ENCODE measurements around the gene AKR1B15. TPM values are rescaled to one million over a fixed set of nuclear protein-coding genes. Genes with fewer than 3 reads are reported as not detected.

The AKR1B15 gene
- total RNA-seq (2022; extraction: Qiagen RNA extraction): 18.2 to 39.9 TPM (median 33.7 TPM) in 5 replicates

GRCh38 chr7:134548877-134549276 lies at the start of gene AKR1B15:
Gene AKR1B15, plus strand, starts transcription at chr7:134549110. Its CDS starts 15,510 bp downstream, at chr7:134564620.

Other genes starting within 250 kb of the AKR1B15 start
- 32.8 to 37.8 TPM (median 35.1 TPM) in 5 replicates for gene SLC35B4, start 232.2 kb upstream of the AKR1B15 start, total RNA-seq (2022; extraction: Qiagen RNA extraction)
- 2,278 to 2,669 TPM (median 2,540 TPM) in 5 replicates for gene AKR1B1, start 90.0 kb upstream of the AKR1B15 start, total RNA-seq (2022; extraction: Qiagen RNA extraction)
- gene AKR1B10, start 21.5 kb upstream of the AKR1B15 start, total RNA-seq (2022; extraction: Qiagen RNA extraction): 2,254 to 2,440 TPM (median 2,333 TPM) in 5 replicates
- gene BPGM, start 97.7 kb downstream of the AKR1B15 start, total RNA-seq (2022; extraction: Qiagen RNA extraction): 16.3 to 22.7 TPM (median 17.7 TPM) in 5 replicates
- gene CALD1, start 230.5 kb downstream of the AKR1B15 start, total RNA-seq (2022; extraction: Qiagen RNA extraction): 112 to 231 TPM (median 174 TPM) in 5 replicates